Memory B cell (primary cell): ENCODE results near the gene PARP9.
"Not testable (repeated sequence)": the region's sequence is repeated elsewhere in the genome, so short reads cannot be mapped to it uniquely, and the experiment has no call there.

Experiments used
- ATAC-seq: fragments of 150-1000 bp; cut with Tn5 transposase; 2 replicates; pipeline ENCODE4 v1.10.0; 2021; ENCODE audit warnings: low read depth, mild to moderate bottlenecking, moderate library complexity
- DNase-seq, 2 donors: peaks; one replicate each; pipeline ENCODE4 v3.0.0; 2022; ENCODE audit warnings: low spot score in 2 of 2
- H3K27ac Mint-ChIP-seq: one replicate; pipeline ENCODE4 v1.8.0; 2022; ENCODE audit warnings: mild to moderate bottlenecking, moderate library complexity, mixed read lengths
- H3K27me3 Mint-ChIP-seq: one replicate; pipeline ENCODE4 v1.8.0; 2022; ENCODE audit warnings: mixed read lengths
- H3K36me3 Mint-ChIP-seq: one replicate; pipeline ENCODE4 v1.8.0; 2022; ENCODE audit warnings: mild to moderate bottlenecking, mixed read lengths
- H3K4me1 Mint-ChIP-seq: one replicate; pipeline ENCODE4 v1.8.0; 2022; ENCODE audit warnings: mixed read lengths
- H3K4me3 Mint-ChIP-seq: one replicate; pipeline ENCODE4 v1.8.0; 2022; ENCODE audit warnings: mild to moderate bottlenecking, moderate library complexity, mixed read lengths
- H3K9me3 Mint-ChIP-seq: one replicate; pipeline ENCODE4 v1.8.0; 2022; ENCODE audit warnings: mixed read lengths

PARP9 gene

DNA sequence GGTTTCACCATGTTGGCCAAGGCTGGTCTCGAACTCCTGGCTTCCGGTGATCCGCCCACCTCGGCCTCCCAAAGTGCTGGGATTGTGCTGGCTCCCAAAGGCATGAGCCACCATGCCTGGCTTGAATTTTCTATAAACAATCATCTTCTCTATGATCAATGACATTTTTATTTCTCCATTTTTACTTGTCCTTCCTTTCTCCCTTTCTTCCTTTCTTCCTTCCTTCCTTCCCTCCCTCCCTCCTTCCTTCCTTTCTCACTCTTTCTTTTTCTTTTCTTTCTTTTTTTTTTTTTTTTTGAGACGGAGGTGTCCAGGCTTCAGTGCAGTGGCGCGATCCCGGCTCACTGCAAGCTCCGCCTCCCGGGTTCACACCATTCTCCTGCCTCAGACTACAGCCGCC is 40.8 kb downstream of the PARP9 start:
- peaks cover 9% of the 10 kb centered on the region for H3K36me3 Mint-ChIP-seq
- ATAC-seq = no peak
- no peak overlapping the region for H3K27ac Mint-ChIP-seq
- H3K9me3 Mint-ChIP-seq = no peaks in the 10 kb centered on the region
- H3K27me3 Mint-ChIP-seq = no peaks in the 10 kb centered on the region
- H3K4me1 Mint-ChIP-seq = no peaks in the 10 kb centered on the region
- no peak overlapping the region for H3K4me3 Mint-ChIP-seq
- DNase-seq = no peak

DNA sequence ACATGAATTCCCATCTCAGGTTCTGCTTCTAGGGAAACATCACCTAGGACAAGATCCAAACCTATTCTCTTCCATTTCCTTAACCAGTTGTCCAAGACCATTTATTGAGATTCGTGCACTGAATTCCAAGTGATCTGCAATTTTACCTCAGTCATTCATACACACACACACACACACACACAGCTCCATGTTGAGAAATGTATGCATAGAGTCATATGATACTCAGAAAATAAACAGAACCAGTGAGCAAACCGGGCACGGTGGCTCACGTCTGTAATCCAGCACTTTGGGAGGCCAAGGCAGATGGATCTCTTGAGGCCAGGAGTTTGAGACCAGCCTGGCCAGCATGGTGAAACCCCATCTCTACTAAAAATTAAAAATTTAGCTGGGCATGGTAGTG is 43.2 kb downstream of the PARP9 start:
- Mint-ChIP-seq H3K27ac (no peak overlapping the region), H3K27me3 (no peaks in the 10 kb centered on the region), H3K36me3 (peaks cover 2% of the 10 kb centered on the region), H3K4me1 (no peaks in the 10 kb centered on the region), H3K4me3 (no peak overlapping the region), H3K9me3 (no peaks in the 10 kb centered on the region)
- ATAC-seq = no peak
- no peak for DNase-seq

DNA sequence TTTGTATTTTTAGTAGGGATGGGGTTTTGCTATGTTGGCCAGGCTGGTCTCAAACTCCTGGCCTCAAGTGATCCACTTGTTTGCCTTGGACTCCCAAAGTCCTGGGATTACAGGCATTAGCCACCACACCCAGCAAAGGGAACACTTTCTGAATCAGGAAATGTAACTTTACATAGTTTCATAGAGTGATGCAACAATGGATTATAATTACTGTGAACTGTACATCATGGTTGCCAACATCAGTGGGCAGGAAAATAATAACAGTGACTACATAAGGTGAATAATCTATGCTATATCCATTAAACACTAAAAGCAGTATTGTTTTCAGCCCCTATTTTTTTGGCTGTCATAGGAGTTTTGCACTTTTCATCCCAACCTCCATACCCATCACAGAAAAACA is 44.4 kb downstream of the PARP9 start:
- Mint-ChIP-seq H3K9me3 (no peaks in the 10 kb centered on the region), H3K4me3 (no peak overlapping the region), H3K27ac (no peak overlapping the region), H3K36me3 (no peaks in the 10 kb centered on the region), H3K4me1 (peaks cover 3% of the 10 kb centered on the region), H3K27me3 (no peaks in the 10 kb centered on the region)
- ATAC-seq (no peak), DNase-seq (no peak)

GRCh38 chr3:122516846-122517360 is 47.2 kb downstream of the PARP9 start:
- H3K9me3 Mint-ChIP-seq = no peaks in the 10 kb centered on the region
- no peak for ATAC-seq
- H3K27ac Mint-ChIP-seq = no peak overlapping the region
- peaks cover 13% of the 10 kb centered on the region for H3K4me1 Mint-ChIP-seq
- no peaks in the 10 kb centered on the region for H3K27me3 Mint-ChIP-seq
- DNase-seq = no peak
- H3K36me3 Mint-ChIP-seq = peaks cover 1% of the 10 kb centered on the region
- no peak overlapping the region for H3K4me3 Mint-ChIP-seq

DNA sequence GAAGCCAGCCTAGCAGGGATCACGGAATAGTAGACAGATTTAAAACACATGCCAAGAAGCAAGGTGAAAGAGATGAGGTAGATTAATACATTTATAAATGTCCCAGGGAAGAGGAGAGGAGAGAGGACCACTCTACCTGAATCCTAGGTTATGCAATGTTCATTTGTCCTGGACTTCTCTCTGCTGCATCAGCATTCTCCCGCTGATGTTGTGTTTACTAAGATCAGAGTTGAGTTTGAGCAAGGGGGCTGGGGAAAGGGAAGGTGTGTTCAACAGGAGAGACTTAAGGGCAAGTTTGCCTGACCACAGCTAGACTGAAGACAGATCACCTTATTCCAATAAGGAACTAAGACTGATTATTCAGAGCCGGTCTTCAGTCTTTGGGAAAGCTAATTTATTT is 48.2 kb downstream of the PARP9 start:
- peaks cover 22% of the 10 kb centered on the region for H3K4me1 Mint-ChIP-seq
- no peaks in the 10 kb centered on the region for H3K27me3 Mint-ChIP-seq
- peaks cover 6% of the 10 kb centered on the region for H3K36me3 Mint-ChIP-seq
- no peak for DNase-seq
- no peak overlapping the region for H3K27ac Mint-ChIP-seq
- H3K9me3 Mint-ChIP-seq = no peaks in the 10 kb centered on the region
- ATAC-seq = no peak
- H3K4me3 Mint-ChIP-seq = no peak overlapping the region

DNA sequence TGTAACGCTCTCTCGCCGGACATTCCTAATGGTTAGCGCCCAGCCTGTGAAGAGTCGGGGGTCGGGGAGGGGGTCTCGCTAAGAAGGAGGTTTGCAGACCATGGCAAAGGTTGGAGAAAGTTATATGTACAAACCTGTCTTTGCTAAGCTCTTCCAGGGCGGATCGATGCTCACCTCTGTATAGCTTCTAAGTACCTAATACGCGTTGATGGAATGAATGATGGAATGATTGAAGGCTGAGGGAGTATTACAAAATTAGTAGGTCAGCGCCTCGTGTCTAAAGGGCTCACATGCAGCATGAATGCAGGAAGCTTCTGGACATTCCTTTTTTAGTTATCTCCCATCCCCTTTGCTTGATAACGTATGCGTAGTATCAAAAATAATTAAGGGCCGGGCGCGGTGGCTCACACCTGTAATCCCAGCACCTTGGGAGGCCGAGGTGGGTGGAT is 49.1 kb downstream of the PARP9 start:
- Mint-ChIP-seq H3K27ac (peak overlapping the region; percentile 94), H3K9me3 (peaks cover under 1% of the 10 kb centered on the region), H3K36me3 (peaks cover 10% of the 10 kb centered on the region), H3K27me3 (no peaks in the 10 kb centered on the region), H3K4me3 (peak overlapping the region; percentile 85), H3K4me1 (peaks cover 23% of the 10 kb centered on the region)
- no peak for DNase-seq
- ATAC-seq = no peak

- peak within 1 kb of the TSS; percentile 85 for H3K4me3 Mint-ChIP-seq
- H3K27ac Mint-ChIP-seq = peak within 1 kb of the TSS; percentile 94
- H3K36me3 Mint-ChIP-seq = peaks cover 14% of the 10 kb centered on the region
- ATAC-seq = peak; percentile 80
- DNase-seq = peak; percentile 88 to 90
- H3K4me1 Mint-ChIP-seq = peaks cover 24% of the 10 kb centered on the region
- H3K9me3 Mint-ChIP-seq = peaks cover 4% of the 10 kb centered on the region
- no peaks in the 10 kb centered on the region for H3K27me3 Mint-ChIP-seq
These were observed 49.7 kb downstream of the PARP9 start, which contains the start of gene KPNA1 for GRCh38 chr3:122514123-122515019. Gene KPNA1, minus strand, starts transcription at chr3:122514939. Its CDS starts 18,374 bp downstream, at chr3:122496565.

GRCh38 chr3:122513386-122514122 is 50.5 kb downstream of the PARP9 start:
- H3K4me1 Mint-ChIP-seq = peaks cover 29% of the 10 kb centered on the region
- no peaks in the 10 kb centered on the region for H3K27me3 Mint-ChIP-seq
- DNase-seq (no peak), ATAC-seq (no peak)
- H3K4me3 Mint-ChIP-seq = peak overlapping the region; percentile 85
- peaks cover 4% of the 10 kb centered on the region for H3K9me3 Mint-ChIP-seq
- H3K27ac Mint-ChIP-seq = peak overlapping the region; percentile 94
- peaks cover 18% of the 10 kb centered on the region for H3K36me3 Mint-ChIP-seq

DNA sequence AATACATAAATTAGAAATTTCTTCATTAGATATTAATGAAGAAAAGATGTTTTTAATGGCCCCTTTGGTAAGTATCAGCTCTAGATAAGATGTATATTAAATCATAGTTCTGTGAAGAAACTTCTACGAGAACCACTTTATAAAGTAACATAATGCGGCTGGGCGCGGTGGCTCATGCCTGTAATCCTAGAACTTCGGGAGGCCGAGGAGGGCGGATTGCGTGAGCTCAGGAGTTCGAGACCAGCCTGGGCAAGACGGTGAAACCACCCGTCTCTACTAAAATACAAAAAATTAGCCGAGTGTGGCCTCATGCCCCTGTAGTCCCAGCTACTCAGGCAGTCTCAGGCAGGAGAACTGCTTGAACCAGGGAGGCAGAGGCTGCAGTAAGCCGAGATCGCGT is 51.8 kb downstream of the PARP9 start:
- H3K27me3 Mint-ChIP-seq = no peaks in the 10 kb centered on the region

GRCh38 chr3:122510878-122511535 is 53.1 kb downstream of the PARP9 start:
- Mint-ChIP-seq H3K27ac (peak overlapping the region; percentile 43), H3K27me3 (no peaks in the 10 kb centered on the region), H3K4me3 (no peak overlapping the region), H3K4me1 (peaks cover 35% of the 10 kb centered on the region), H3K9me3 (peaks cover 4% of the 10 kb centered on the region), H3K36me3 (peaks cover 18% of the 10 kb centered on the region)
- ATAC-seq = no peak
- DNase-seq = no peak

More for the DNA sequence above, 51.8 kb downstream of the PARP9 start:
- Mint-ChIP-seq H3K4me3 (no peak overlapping the region), H3K36me3 (peaks cover 18% of the 10 kb centered on the region), H3K4me1 (peaks cover 32% of the 10 kb centered on the region), H3K9me3 (peaks cover 4% of the 10 kb centered on the region), H3K27ac (no peak overlapping the region)
- ATAC-seq = no peak
- no peak for DNase-seq

DNA sequence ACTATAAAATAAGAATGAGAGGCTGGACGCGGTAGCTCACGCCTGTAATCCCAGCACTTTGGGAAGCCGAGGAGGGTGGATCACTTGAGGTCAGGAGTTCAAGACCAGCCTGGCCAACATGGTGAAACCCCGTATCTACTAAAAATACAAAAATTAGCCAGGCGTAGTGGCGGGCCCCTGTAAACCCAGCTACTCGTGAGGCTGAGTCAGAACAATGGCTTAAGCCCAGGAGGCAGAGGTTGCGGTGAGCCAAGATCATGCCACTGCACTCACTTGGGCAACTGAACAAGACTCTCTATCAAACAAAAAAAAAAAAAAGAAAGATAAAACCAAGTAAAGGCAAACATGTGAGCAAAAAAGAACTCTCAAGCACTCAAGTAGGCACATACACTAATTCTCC is 55.2 kb downstream of the PARP9 start:
- Mint-ChIP-seq H3K4me1 (peaks cover 39% of the 10 kb centered on the region), H3K4me3 (peak overlapping the region; percentile 4), H3K27ac (peak overlapping the region; percentile 6), H3K36me3 (peaks cover 22% of the 10 kb centered on the region)
- peak; percentile 25 for ATAC-seq
- H3K27me3 Mint-ChIP-seq, H3K9me3 Mint-ChIP-seq, DNase-seq: not testable (repeated sequence)

DNA sequence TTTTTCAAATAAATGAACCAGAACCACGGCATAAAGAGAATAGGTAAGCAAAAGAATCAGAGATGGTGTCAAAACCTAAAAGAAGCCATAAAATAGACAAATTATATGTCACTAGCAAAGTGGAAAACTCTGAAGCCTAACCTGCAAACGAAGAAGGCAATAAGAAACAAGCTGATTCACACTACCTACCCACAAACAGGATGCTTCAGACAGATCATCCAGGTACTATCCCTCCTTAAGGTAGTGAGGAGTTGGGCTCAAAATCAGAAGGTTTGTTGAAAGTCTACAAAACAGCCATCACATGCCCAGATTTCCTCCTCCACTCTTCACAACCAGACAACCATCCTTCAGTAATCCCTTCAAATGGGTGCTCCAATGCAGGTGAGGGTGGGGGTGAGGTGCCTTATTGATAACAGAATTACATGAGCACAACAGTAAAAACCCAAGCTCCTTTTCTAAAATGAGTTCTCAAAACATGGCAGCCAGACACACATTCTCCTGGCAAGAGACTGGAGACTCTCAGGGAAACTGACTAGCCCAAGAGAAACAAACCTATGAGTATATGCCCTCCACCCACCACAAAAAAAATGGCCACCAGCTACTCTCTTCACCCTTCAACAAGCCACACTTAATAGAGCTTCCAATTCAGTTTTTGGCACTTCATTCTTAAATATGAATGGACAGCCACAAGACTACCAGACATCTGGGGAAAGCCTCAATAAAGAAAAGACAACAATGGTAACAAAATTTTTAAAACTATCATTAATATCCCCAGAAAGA is 55.8 kb downstream of the PARP9 start:
- H3K9me3 Mint-ChIP-seq = peaks cover 4% of the 10 kb centered on the region
- peaks cover 22% of the 10 kb centered on the region for H3K36me3 Mint-ChIP-seq
- H3K27ac Mint-ChIP-seq = no peak overlapping the region
- peaks cover 36% of the 10 kb centered on the region for H3K4me1 Mint-ChIP-seq
- ATAC-seq (no peak), DNase-seq (no peak)
- no peak overlapping the region for H3K4me3 Mint-ChIP-seq
- no peaks in the 10 kb centered on the region for H3K27me3 Mint-ChIP-seq

GRCh38 chr3:122506450-122506849 is 57.6 kb downstream of the PARP9 start:
- peaks cover 4% of the 10 kb centered on the region for H3K9me3 Mint-ChIP-seq
- H3K27ac Mint-ChIP-seq = no peak overlapping the region
- DNase-seq (no peak), ATAC-seq (no peak)
- H3K4me3 Mint-ChIP-seq = no peak overlapping the region
- H3K27me3 Mint-ChIP-seq = no peaks in the 10 kb centered on the region
- peaks cover 36% of the 10 kb centered on the region for H3K4me1 Mint-ChIP-seq
- peaks cover 20% of the 10 kb centered on the region for H3K36me3 Mint-ChIP-seq
